Loucy (cell line): ENCODE measurements around the gene IGF1R.

Source experiments
- CTCF ChIP-seq: fragments of 200-600 bp; sonication (generic); conservative IDR thresholded peaks from 2 replicates; pipeline ENCODE4 v1.5.1; 2014; ENCODE audit warnings: mild to moderate bottlenecking, antibody characterized with exemption, low read length
- EZH2phosphoT487 ChIP-seq: fragments of 200-600 bp; IDR thresholded peaks from 2 replicates; pipeline ENCODE4 v1.6.1; 2018; ENCODE audit warnings: antibody characterized with exemption, mild to moderate bottlenecking, moderate library complexity, borderline replicate concordance

- no peak for TF ChIP-seq CTCF
- no peak for TF ChIP-seq EZH2phosphoT487
These were observed 300.1 kb downstream of the IGF1R start for GRCh38 chr15:98948456-98948855.
